Endothelial cell of umbilical vein (primary cell): ENCODE results near the gene TRIM69. TPM values are rescaled to one million over a fixed set of nuclear protein-coding genes. Genes with fewer than 3 reads are reported as not detected.
"Not testable (repeated sequence)": the region's sequence is repeated elsewhere in the genome, so short reads cannot be mapped to it uniquely, and the experiment has no call there.

Experiments used
- BruUV-seq: library from RNA; stranded (reverse); fragments of 400-500 nt; replicated peaks from 2 replicates; lab custom pipeline; 2021; lab: Mats Ljungman, UMichigan
- CTCF ChIA-PET: fragments of 300-600, 350-600 bp; sonication (Branson Sonifier 250); formaldehyde crosslinking; loops from one replicate; lab custom pipeline; 2021; ENCODE audit warnings: antibody characterized with exemption, inconsistent platforms; lab: Charles Lee
- POLR2A ChIA-PET: fragments of 300-600, 350-600 bp; sonication (Branson Sonifier 250); formaldehyde crosslinking; loops from one replicate; lab custom pipeline; 2021; ENCODE audit warnings: antibody characterized with exemption, inconsistent platforms; lab: Charles Lee
- DNase-seq: peaks from one replicate; pipeline ENCODE4 v3.0.0-alpha.2; 2011; ENCODE audit warnings: low read depth, low spot score
- FAIRE-seq: peaks from 2 replicates; lab custom pipeline; 2011; peaks lifted over from hg19 to GRCh38; lab: Jason Lieb, UNC
- H2AFZ ChIP-seq: 2 replicates; pipeline ENCODE4 v1.6.0; 2012; ENCODE audit warnings: low read depth, low read length, control low read depth, inconsistent platforms
- H3K27ac ChIP-seq: 2 replicates; pipeline ENCODE4 v1.5.1; 2011; ENCODE audit warnings: low read depth, mild to moderate bottlenecking, control low read depth, low read length, moderate library complexity; ENCODE audit not compliant: insufficient read depth
- H3K27me3 ChIP-seq, 2 experiments: 2 replicates each; pipeline versions ENCODE4 v1.6.0 to v1.6.1; 2011; ENCODE audit warnings: low read length in 2 of 2, mixed read lengths in 1 of 2; ENCODE audit not compliant: control insufficient read depth in 2 of 2, insufficient read depth in 2 of 2
- H3K36me3 ChIP-seq, 2 experiments: 2 replicates in 1 of 2; 3 replicates in 1 of 2; pipeline ENCODE4 v1.5.1; 2011; ENCODE audit warnings: low read length in 2 of 2, mild to moderate bottlenecking in 1 of 2, moderate library complexity in 1 of 2; ENCODE audit not compliant: control insufficient read depth in 2 of 2, insufficient read depth in 2 of 2; ENCODE audit errors: extremely low read depth in 1 of 2
- H3K4me1 ChIP-seq: 3 replicates; pipeline ENCODE4 v1.5.1; 2011; ENCODE audit warnings: mild to moderate bottlenecking, low read length; ENCODE audit not compliant: control insufficient read depth, insufficient read depth; ENCODE audit errors: extremely low read depth
- H3K4me2 ChIP-seq: 2 replicates; pipeline ENCODE4 v1.6.1; 2011; ENCODE audit warnings: low read length, control low read depth, mixed read lengths; ENCODE audit not compliant: insufficient read depth
- H3K4me3 ChIP-seq, 3 experiments: fragments of 200-600 bp in 1 of 3; sonication (generic), shearing (Covaris generic) in 1 of 3; replicated peaks in 1 of 3; 2 replicates each; pipeline ENCODE4 v1.5.1; 2011 to 2016; ENCODE audit warnings: control low read depth in 3 of 3, low read length in 3 of 3, mild to moderate bottlenecking in 2 of 3, inconsistent platforms in 1 of 3, low read depth in 1 of 3, moderate library complexity in 1 of 3; ENCODE audit not compliant: insufficient read depth in 1 of 3
- H3K79me2 ChIP-seq: 2 replicates; pipeline ENCODE4 v1.6.0; 2012; ENCODE audit warnings: low read length, inconsistent platforms; ENCODE audit not compliant: control insufficient read depth, insufficient read depth
- H3K9ac ChIP-seq: replicated peaks from 2 replicates; pipeline ENCODE3; 2011; ENCODE audit warnings: low read length, control low read depth; ENCODE audit not compliant: insufficient read depth; ENCODE audit errors: extremely low read depth
- H3K9me1 ChIP-seq: replicated peaks from 3 replicates; pipeline ENCODE4 v1.6.0; 2011; ENCODE audit warnings: mild to moderate bottlenecking, low read length; ENCODE audit not compliant: control insufficient read depth, insufficient read depth; ENCODE audit errors: extremely low read depth
- H3K9me3 ChIP-seq: replicated peaks from 2 replicates; pipeline ENCODE4 v1.5.1; 2012; ENCODE audit warnings: low read length, inconsistent platforms; ENCODE audit not compliant: control insufficient read depth, insufficient read depth
- H4K20me1 ChIP-seq: replicated peaks from 2 replicates; pipeline ENCODE3; 2011; ENCODE audit warnings: mild to moderate bottlenecking, low read length; ENCODE audit not compliant: control insufficient read depth, insufficient read depth; ENCODE audit errors: extremely low read depth
- EZH2 ChIP-seq: IDR thresholded peaks from 2 replicates; pipeline ENCODE4 v1.6.1; 2012; ENCODE audit warnings: borderline replicate concordance, low read depth, mild to moderate bottlenecking, moderate library complexity, low read length, inconsistent platforms; ENCODE audit not compliant: severe bottlenecking
- FOS ChIP-seq: IDR thresholded peaks from 2 replicates; pipeline ENCODE4 v1.6.1; 2011; ENCODE audit warnings: mild to moderate bottlenecking, low read length, moderate library complexity, borderline replicate concordance; ENCODE audit not compliant: insufficient read depth
- GATA2 ChIP-seq: IDR thresholded peaks from 2 replicates; pipeline ENCODE4 v1.7.0; 2011; ENCODE audit warnings: low read depth, mild to moderate bottlenecking, moderate library complexity, mixed read lengths, low read length; ENCODE audit not compliant: insufficient read length, insufficient read depth
- JUN ChIP-seq: IDR thresholded peaks from 2 replicates; pipeline ENCODE4 v1.6.1; 2011; ENCODE audit warnings: borderline replicate concordance, low read depth; ENCODE audit not compliant: insufficient read length, insufficient read depth
- MYC ChIP-seq: IDR thresholded peaks from one replicate; pipeline ENCODE4 v1.6.1; 2011; ENCODE audit warnings: mild to moderate bottlenecking, low read depth, low read length
- POLR2A ChIP-seq: IDR thresholded peaks from 2 replicates; pipeline ENCODE4 v1.6.1; 2012; ENCODE audit warnings: low read depth, mild to moderate bottlenecking, control low read depth, low read length
- POLR2AphosphoS5 ChIP-seq: IDR thresholded peaks from 2 replicates; pipeline ENCODE4 v1.6.1; 2012; ENCODE audit warnings: low read depth, mild to moderate bottlenecking, control low read depth, low read length, moderate library complexity; ENCODE audit not compliant: insufficient read depth
- dilution Hi-C: fragments of 300-500 bp; cut with MboI; formaldehyde crosslinking; loops from one replicate; pipeline ENCODE4 v1.15.0; 2019; ENCODE audit warnings: low sequenced_read_pairs; ENCODE audit not compliant: extremely low pct_ligation_motif_present
- intact Hi-C: fragments of 100-400 bp; cut with micrococcal nuclease; formaldehyde crosslinking; loops from one replicate; pipeline ENCODE4 v1.10.0; 2022
- polyA plus RNA-seq, 4 experiments: library from polyadenylated mRNA; depleted of rRNA in 3 of 4; stranded (reverse) in 3 of 4; unstranded in 1 of 4; fragments of >200 nt; gene quantifications; 2 replicates each; pipeline versions ENCODE4 v1.2.1 to v1.2.3, GENCODE V29; 2011 to 2012; ENCODE audit warnings: missing spikeins in 1 of 4
- total RNA-seq: library from RNA; stranded (reverse); gene quantifications from 2 replicates; pipeline ENCODE4 v1.2.3, GENCODE V29; 2021
- TF ChIP-seq, protein P1 (sequence below): IDR thresholded peaks from 2 replicates; pipeline ENCODE4 v1.6.1; 2011; ENCODE audit not compliant: insufficient read depth, insufficient read length
- TF ChIP-seq, protein P2 (sequence below), 2 donors: IDR thresholded peaks; 1 replicate in 1 of 2; 2 replicates in 1 of 2; pipeline ENCODE4 v1.5.1; 2011; ENCODE audit warnings: low read length in 2 of 2, mild to moderate bottlenecking in 2 of 2, moderate library complexity in 2 of 2, control low read depth in 1 of 2, inconsistent platforms in 1 of 2, low read depth in 1 of 2; ENCODE audit not compliant: insufficient read depth in 1 of 2; ENCODE audit errors: extremely low read depth in 1 of 2

The TRIM69 gene
- total and polyA plus RNA-seq, 2 donors (not counting 3 experiments of a cell fraction or from before 2014, with no cell fraction given): 4.8 to 13.0 TPM

DNA sequence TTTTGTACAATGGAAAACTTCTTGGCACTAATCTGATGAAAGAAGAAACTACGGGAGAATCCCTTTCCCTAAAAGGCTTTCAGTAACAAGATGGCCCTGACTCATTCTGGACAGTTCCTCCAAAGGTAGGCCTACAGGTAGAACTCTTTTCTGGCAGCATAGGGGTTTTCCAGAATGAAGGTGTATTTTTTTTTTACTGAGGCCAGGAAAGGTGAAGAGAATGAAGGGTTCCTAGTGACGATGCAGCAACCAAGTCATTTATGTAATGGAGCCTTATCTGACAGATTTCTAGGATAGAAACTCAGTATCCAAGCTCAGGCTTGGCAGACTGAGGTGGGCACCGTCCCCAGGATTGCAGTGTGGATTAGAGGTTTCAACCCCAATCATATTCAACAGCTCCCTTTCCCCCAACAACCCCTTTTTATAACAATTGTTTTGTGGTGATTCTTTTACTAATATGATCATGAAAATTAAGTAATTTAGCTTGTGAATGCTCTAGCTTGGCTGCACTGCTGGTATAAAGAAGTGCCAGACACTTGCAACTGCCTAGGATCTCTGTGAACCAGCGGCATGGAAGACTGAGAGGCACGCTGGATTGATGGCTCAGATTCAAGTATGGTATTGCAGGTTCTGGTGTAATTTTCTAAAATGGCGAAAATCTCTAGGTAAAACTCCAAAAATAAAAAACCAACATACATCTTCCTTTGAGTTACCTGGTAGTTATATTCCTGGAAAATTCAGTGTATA is 8.7 kb upstream of the TRIM69 start:
- Histone ChIP-seq H3K36me3 (peaks cover 0 to 2% of the 10 kb centered on the region in 2 experiments), H3K4me3 (no peak overlapping the region), H3K9ac (no peak overlapping the region), H4K20me1 (no peaks in the 10 kb centered on the region), H3K79me2 (no peaks in the 10 kb centered on the region), H2AFZ (no peak overlapping the region), H3K9me3 (no peaks in the 10 kb centered on the region), H3K4me2 (no peak overlapping the region), H3K4me1 (peaks cover 32% of the 10 kb centered on the region), H3K9me1 (no peaks in the 10 kb centered on the region), H3K27ac (peak overlapping the region; percentile 71), H3K27me3 (no peaks in the 10 kb centered on the region)
- FAIRE-seq (no peak), DNase-seq (no peak)
- intact Hi-C loops (loop anchor here (1.0 to 5.0 kb wide), 2 partner anchors 64 to 110 kb away; partner anchors contain the start of gene SPG11), dilution Hi-C loops (loop anchor here (25.0 kb wide), 1 partner anchor 140 kb away; no protein-coding TSS in a partner anchor)
- BruUV-seq: no TSS peak
- CTCF ChIA-PET: interaction anchor here (1.8 to 4.3 kb wide), 4 partner anchors 9 to 65 kb away, joined by 8 to 65 read pairs (median 34); partner anchors contain the start of genes B2M, PATL2, SPG11 and TRIM69
- POLR2A ChIA-PET: interaction anchor here (4.3 kb wide), 1 partner anchor 15 kb away, joined by 63 read pairs; the partner anchor contains the start of genes B2M and PATL2
- TF ChIP-seq FOS (no peak), EZH2 (no peak), POLR2A (no peak), POLR2AphosphoS5 (no peak), GATA2 (no peak), MYC (no peak), JUN (no peak)
- TF ChIP-seq, protein P1, sequence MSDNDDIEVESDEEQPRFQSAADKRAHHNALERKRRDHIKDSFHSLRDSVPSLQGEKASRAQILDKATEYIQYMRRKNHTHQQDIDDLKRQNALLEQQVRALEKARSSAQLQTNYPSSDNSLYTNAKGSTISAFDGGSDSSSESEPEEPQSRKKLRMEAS: no peak
- TF ChIP-seq, protein P2, sequence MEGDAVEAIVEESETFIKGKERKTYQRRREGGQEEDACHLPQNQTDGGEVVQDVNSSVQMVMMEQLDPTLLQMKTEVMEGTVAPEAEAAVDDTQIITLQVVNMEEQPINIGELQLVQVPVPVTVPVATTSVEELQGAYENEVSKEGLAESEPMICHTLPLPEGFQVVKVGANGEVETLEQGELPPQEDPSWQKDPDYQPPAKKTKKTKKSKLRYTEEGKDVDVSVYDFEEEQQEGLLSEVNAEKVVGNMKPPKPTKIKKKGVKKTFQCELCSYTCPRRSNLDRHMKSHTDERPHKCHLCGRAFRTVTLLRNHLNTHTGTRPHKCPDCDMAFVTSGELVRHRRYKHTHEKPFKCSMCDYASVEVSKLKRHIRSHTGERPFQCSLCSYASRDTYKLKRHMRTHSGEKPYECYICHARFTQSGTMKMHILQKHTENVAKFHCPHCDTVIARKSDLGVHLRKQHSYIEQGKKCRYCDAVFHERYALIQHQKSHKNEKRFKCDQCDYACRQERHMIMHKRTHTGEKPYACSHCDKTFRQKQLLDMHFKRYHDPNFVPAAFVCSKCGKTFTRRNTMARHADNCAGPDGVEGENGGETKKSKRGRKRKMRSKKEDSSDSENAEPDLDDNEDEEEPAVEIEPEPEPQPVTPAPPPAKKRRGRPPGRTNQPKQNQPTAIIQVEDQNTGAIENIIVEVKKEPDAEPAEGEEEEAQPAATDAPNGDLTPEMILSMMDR (IDR thresholded peaks at IDR 0.05; ENCODE audit: extremely low read depth in 1 of 2, insufficient read depth in 1 of 2, low read depth in 1 of 2, low read length in 2 of 2): no peak

DNA sequence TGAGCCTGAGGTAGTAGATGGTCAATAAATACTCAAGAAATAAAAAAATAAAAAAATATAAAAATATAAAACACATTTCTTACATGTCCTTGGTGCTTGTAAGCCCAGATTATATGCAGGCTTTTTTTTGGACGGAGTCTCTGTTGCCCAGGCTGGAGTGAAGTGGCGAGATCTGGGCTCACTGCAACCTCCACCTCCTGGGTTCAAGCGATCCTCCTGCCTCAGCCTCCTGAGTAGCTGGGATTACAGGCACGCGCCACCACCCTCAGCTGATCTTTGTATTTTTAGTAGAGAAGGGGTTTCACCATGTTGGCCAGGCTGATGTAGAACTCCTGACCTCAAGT is 8.1 kb upstream of the TRIM69 start:
- H3K36me3 ChIP-seq, H2AFZ ChIP-seq, DNase-seq, H3K79me2 ChIP-seq, H3K9me3 ChIP-seq, H3K27me3 ChIP-seq, H3K9me1 ChIP-seq, FAIRE-seq, H4K20me1 ChIP-seq: not testable (repeated sequence)
- dilution Hi-C loops (loop anchor here (25.0 kb wide), 1 partner anchor 141 kb away; no protein-coding TSS in a partner anchor), intact Hi-C loops (loop anchor here (1.0 to 5.0 kb wide), 2 partner anchors 65 to 109 kb away; partner anchors contain the start of gene SPG11)
- Histone ChIP-seq H3K4me2 (peak overlapping the region; percentile 88), H3K27ac (peak overlapping the region; percentile 71), H3K4me3 (peak overlapping the region in 2 of 3 experiments; percentile 69 to 75), H3K9ac (peak overlapping the region; percentile 84), H3K4me1 (peaks cover 32% of the 10 kb centered on the region)
- POLR2A ChIA-PET: interaction anchor here (0.9 to 4.3 kb wide), 5 partner anchors 9 to 65 kb away, joined by 3 to 63 read pairs (median 4); partner anchors contain the start of genes B2M, PATL2 and SPG11
- TSS peak; percentile 57 for BruUV-seq
- CTCF ChIA-PET: interaction anchor here (0.7 to 4.3 kb wide), 5 partner anchors 8 to 65 kb away, joined by 3 to 65 read pairs (median 29); partner anchors contain the start of genes B2M, PATL2 and SPG11
